LNCaP clone FGC (cell line): ENCODE results near the gene REG1A.

ENCODE experiments used
- DNase-seq: peaks from one replicate; pipeline ENCODE4 v3.0.0-alpha.2; 2011; ENCODE audit warnings: low read depth
- H3K4me3 ChIP-seq: 2 replicates; pipeline ENCODE4 v1.5.1; 2011; ENCODE audit warnings: mild to moderate bottlenecking, low read depth, low read length, control low read depth
- CTCF ChIP-seq: IDR thresholded peaks from 2 replicates; pipeline ENCODE4 v1.5.1; 2012; ENCODE audit warnings: mild to moderate bottlenecking; ENCODE audit not compliant: control insufficient read depth, insufficient read depth; ENCODE audit errors: extremely low read depth

Gene REG1A

GRCh38 chr2:79139423-79139822, 19.1 kb downstream of the REG1A start:
- TF ChIP-seq CTCF: no peak
- no peak overlapping the region for H3K4me3 ChIP-seq
- DNase-seq: peak; percentile 84

GRCh38 chr2:79155826-79156476, 35.7 kb downstream of the REG1A start:
- H3K4me3 ChIP-seq: no peak overlapping the region
- no peak for TF ChIP-seq CTCF
- DNase-seq: no peak

GRCh38 chr2:79159030-79159429, 38.7 kb downstream of the REG1A start:
- H3K4me3 ChIP-seq: no peak overlapping the region
- no peak for TF ChIP-seq CTCF
- no peak for DNase-seq

GRCh38 chr2:79159653-79160052, 39.4 kb downstream of the REG1A start, which contains the start of gene REG3A:
REG3A (minus strand) TSS chr2:79159753; CDS start chr2:79159405, 348 bp downstream.
- no peak within 1 kb of the TSS for H3K4me3 ChIP-seq
- TF ChIP-seq CTCF: no peak
- no peak for DNase-seq

- no peak for DNase-seq
- TF ChIP-seq CTCF: no peak
Observed at GRCh38 chr2:79162132-79162531, 41.8 kb downstream of the REG1A start.

GRCh38 chr2:79162801-79163200, 42.5 kb downstream of the REG1A start:
- no peak for TF ChIP-seq CTCF
- no peak for DNase-seq
- H3K4me3 ChIP-seq: no peak overlapping the region

More at GRCh38 chr2:79162132-79162531, 41.8 kb downstream of the REG1A start:
- no peak overlapping the region for H3K4me3 ChIP-seq
